ENCODE results near the gene TMC1.

Gene TMC1

GRCh38 chr9:72882117-72882775, 360.8 kb downstream of the TMC1 start:
- no peaks in the 10 kb centered on the region for H3K9me3 Mint-ChIP-seq
- ATAC-seq = no peak
- no peaks in the 10 kb centered on the region for H3K27me3 Mint-ChIP-seq
- H3K4me1 Mint-ChIP-seq = no peaks in the 10 kb centered on the region
- no peak overlapping the region for H3K27ac Mint-ChIP-seq
- no peak overlapping the region for H3K4me3 Mint-ChIP-seq
- DNase-seq = no peak

GRCh38 chr9:72883875-72884274, 362.5 kb downstream of the TMC1 start:
- H3K27ac Mint-ChIP-seq = no peak overlapping the region
- H3K27me3 Mint-ChIP-seq = no peaks in the 10 kb centered on the region
- DNase-seq (no peak), ATAC-seq (no peak)
- H3K4me1 Mint-ChIP-seq = no peaks in the 10 kb centered on the region
- H3K9me3 Mint-ChIP-seq = no peaks in the 10 kb centered on the region
- no peak overlapping the region for H3K4me3 Mint-ChIP-seq

GRCh38 chr9:72884508-72884907, 363.1 kb downstream of the TMC1 start:
- no peak for ATAC-seq
- Mint-ChIP-seq H3K27me3 (peaks cover 1% of the 10 kb centered on the region), H3K27ac (no peak overlapping the region), H3K4me1 (no peaks in the 10 kb centered on the region), H3K9me3 (no peaks in the 10 kb centered on the region), H3K4me3 (no peak overlapping the region)
- DNase-seq = no peak

All from stimulated activated naive CD8-positive, alpha-beta T cell treated with anti-CD3 and anti-CD28 coated beads, Interleukin-15, amount 100 ng/mL, for 72 hours (primary cell).